DND-41 (cell line): Measurements from ENCODE around the gene GPRIN2.
A peak's percentile ranks its signal among the peaks of the same experiment; 100 is the strongest.
"Not testable (repeated sequence)": the region's sequence is repeated elsewhere in the genome, so short reads cannot be mapped to it uniquely, and the experiment has no call there.

Source experiments
- ATAC-seq: fragments of 200-7000 bp; cut with Tn5 transposase; 3 replicates; pipeline ENCODE4 v1.9.1; 2021; ENCODE audit warnings: low read depth; ENCODE audit not compliant: insufficient read depth
- DNase-seq: peaks from one replicate; pipeline ENCODE4 v3.0.0-alpha.2; 2020
- H2AFZ ChIP-seq: 2 replicates; pipeline ENCODE4 v1.6.0; 2012; ENCODE audit warnings: low read depth, low read length
- H3K27ac ChIP-seq: 2 replicates; pipeline ENCODE4 v1.5.1; 2012; ENCODE audit warnings: low read length, inconsistent platforms
- H3K27me3 ChIP-seq: fragments of 200-600 bp; sonication (generic); 2 replicates; pipeline ENCODE4 v1.6.0; 2012; ENCODE audit warnings: low read length, mild to moderate bottlenecking, inconsistent platforms; ENCODE audit not compliant: insufficient read depth, poor library complexity
- H3K36me3 ChIP-seq: 2 replicates; pipeline ENCODE4 v1.5.1; 2012; ENCODE audit warnings: low read length, inconsistent platforms; ENCODE audit not compliant: insufficient read depth
- H3K4me1 ChIP-seq: 2 replicates; pipeline ENCODE4 v1.5.1; 2012; ENCODE audit warnings: mild to moderate bottlenecking, low read length; ENCODE audit not compliant: insufficient read depth
- H3K4me2 ChIP-seq: 2 replicates; pipeline ENCODE4 v1.6.0; 2012; ENCODE audit warnings: mild to moderate bottlenecking, moderate library complexity, low read length, inconsistent platforms; ENCODE audit not compliant: insufficient read depth
- H3K4me3 ChIP-seq, 2 experiments: fragments of 200-600 bp in 1 of 2; shearing (Covaris generic) in 1 of 2; 2 replicates each; pipeline ENCODE4 v1.5.1; 2012 to 2016; ENCODE audit warnings: inconsistent platforms in 2 of 2, low read length in 2 of 2, mild to moderate bottlenecking in 2 of 2, low read depth in 1 of 2, moderate library complexity in 1 of 2
- H3K79me2 ChIP-seq: 2 replicates; pipeline ENCODE4 v1.6.0; 2012; ENCODE audit warnings: low read length, inconsistent platforms; ENCODE audit not compliant: insufficient read depth
- H3K9ac ChIP-seq: 2 replicates; pipeline ENCODE4 v1.6.0; 2012; ENCODE audit warnings: low read depth, mild to moderate bottlenecking, inconsistent platforms, low read length, moderate library complexity
- H3K9me3 ChIP-seq: 2 replicates; pipeline ENCODE4 v1.5.1; 2012; ENCODE audit warnings: low read length, moderate library complexity, mild to moderate bottlenecking, inconsistent platforms; ENCODE audit not compliant: insufficient read depth, severe bottlenecking
- H4K20me1 ChIP-seq: 2 replicates; pipeline ENCODE4 v1.6.0; 2012; ENCODE audit warnings: low read length; ENCODE audit not compliant: insufficient read depth

Gene GPRIN2

GRCh38 chr10:46589589-46589988 lies 33.1 kb upstream of the GPRIN2 start:
- not testable (repeated sequence) for H3K4me1 ChIP-seq, H3K9me3 ChIP-seq

GRCh38 chr10:46588221-46588620 lies 31.8 kb upstream of the GPRIN2 start:
- H3K36me3 ChIP-seq, H3K4me2 ChIP-seq, H3K4me1 ChIP-seq, H2AFZ ChIP-seq, H3K27ac ChIP-seq, H4K20me1 ChIP-seq, H3K9ac ChIP-seq, DNase-seq, H3K4me3 ChIP-seq, H3K9me3 ChIP-seq, H3K27me3 ChIP-seq, H3K79me2 ChIP-seq: not testable (repeated sequence)
- ATAC-seq: peak; percentile 75

More at GRCh38 chr10:46589589-46589988, 33.1 kb upstream of the GPRIN2 start:
- H3K27me3 ChIP-seq, H3K79me2 ChIP-seq, H3K4me2 ChIP-seq, ATAC-seq, DNase-seq, H2AFZ ChIP-seq, H4K20me1 ChIP-seq, H3K9ac ChIP-seq, H3K4me3 ChIP-seq, H3K36me3 ChIP-seq, H3K27ac ChIP-seq: not testable (repeated sequence)

GRCh38 chr10:46587546-46587945 lies 31.1 kb upstream of the GPRIN2 start:
- H3K36me3 ChIP-seq, DNase-seq, ATAC-seq: not testable (repeated sequence)

GRCh38 chr10:46585246-46585645 lies 28.8 kb upstream of the GPRIN2 start:
- DNase-seq, ATAC-seq, H3K36me3 ChIP-seq, H4K20me1 ChIP-seq, H3K4me1 ChIP-seq, H3K79me2 ChIP-seq, H3K9ac ChIP-seq, H3K4me2 ChIP-seq, H3K27ac ChIP-seq, H3K27me3 ChIP-seq, H2AFZ ChIP-seq, H3K9me3 ChIP-seq, H3K4me3 ChIP-seq: not testable (repeated sequence)

More at GRCh38 chr10:46587546-46587945, 31.1 kb upstream of the GPRIN2 start:
- not testable (repeated sequence) for H3K4me1 ChIP-seq, H2AFZ ChIP-seq, H3K27ac ChIP-seq, H4K20me1 ChIP-seq, H3K4me3 ChIP-seq, H3K4me2 ChIP-seq, H3K27me3 ChIP-seq, H3K79me2 ChIP-seq, H3K9ac ChIP-seq, H3K9me3 ChIP-seq

GRCh38 chr10:46584196-46584595 lies 27.7 kb upstream of the GPRIN2 start:
- not testable (repeated sequence) for H3K4me2 ChIP-seq, DNase-seq, H3K4me1 ChIP-seq, H3K9ac ChIP-seq, ATAC-seq, H3K36me3 ChIP-seq, H4K20me1 ChIP-seq, H2AFZ ChIP-seq, H3K4me3 ChIP-seq, H3K27ac ChIP-seq, H3K79me2 ChIP-seq, H3K27me3 ChIP-seq, H3K9me3 ChIP-seq

GRCh38 chr10:46582568-46582967 lies 26.1 kb upstream of the GPRIN2 start:
- not testable (repeated sequence) for H3K36me3 ChIP-seq, H3K4me2 ChIP-seq, DNase-seq, H2AFZ ChIP-seq, H3K4me1 ChIP-seq, H3K79me2 ChIP-seq, H3K9me3 ChIP-seq, H4K20me1 ChIP-seq, H3K27ac ChIP-seq, H3K9ac ChIP-seq, ATAC-seq, H3K27me3 ChIP-seq, H3K4me3 ChIP-seq

GRCh38 chr10:46581997-46582396 lies 25.5 kb upstream of the GPRIN2 start:
- DNase-seq, H3K4me3 ChIP-seq, H2AFZ ChIP-seq, H3K27ac ChIP-seq, H3K36me3 ChIP-seq, H3K27me3 ChIP-seq, H4K20me1 ChIP-seq, H3K9ac ChIP-seq, H3K9me3 ChIP-seq, ATAC-seq, H3K4me2 ChIP-seq, H3K79me2 ChIP-seq, H3K4me1 ChIP-seq: not testable (repeated sequence)

GRCh38 chr10:46579378-46579777 lies 22.9 kb upstream of the GPRIN2 start:
- DNase-seq, H2AFZ ChIP-seq, H3K79me2 ChIP-seq, ATAC-seq, H3K9ac ChIP-seq, H3K4me1 ChIP-seq, H3K27ac ChIP-seq, H3K9me3 ChIP-seq, H3K36me3 ChIP-seq, H3K4me3 ChIP-seq, H3K4me2 ChIP-seq, H3K27me3 ChIP-seq, H4K20me1 ChIP-seq: not testable (repeated sequence)
